Stomach (tissue), 9 donors: Measurements from ENCODE around the gene UGT1A1. TPM values are rescaled to one million over a fixed set of nuclear protein-coding genes. Genes with fewer than 3 reads are reported as not detected.

Source experiments
- DNase-seq, 2 donors: peaks; one replicate each; pipeline versions ENCODE4 v3.0.0 to v3.0.0-alpha.2; 2013 to 2019
- H3K27ac ChIP-seq, 5 donors: fragments of 200-600 bp in 4 of 5; sonication (generic) in 4 of 5; one replicate each; pipeline ENCODE4 v1.5.1; 2013 to 2019; ENCODE audit warnings: mild to moderate bottlenecking in 1 of 5, moderate library complexity in 1 of 5
- H3K27me3 ChIP-seq, 3 donors: fragments of 200-600 bp; sonication (generic); one replicate each; pipeline ENCODE4 v1.5.1; 2017 to 2019; ENCODE audit warnings: mixed run types in 1 of 3
- H3K36me3 ChIP-seq, 4 donors: fragments of 200-600 bp; sonication (generic); 1 replicate in 3 of 4; 2 replicates in 1 of 4; pipeline ENCODE4 v1.5.1; 2016 to 2019
- H3K4me1 ChIP-seq, 4 donors: fragments of 200-600 bp; sonication (generic); one replicate each; pipeline ENCODE4 v1.5.1; 2016 to 2019
- H3K4me3 ChIP-seq, 4 donors: fragments of 200-600 bp; sonication (generic) in 3 of 4; one replicate each; pipeline ENCODE4 v1.5.1; 2016 to 2019; ENCODE audit warnings: mild to moderate bottlenecking in 1 of 4
- H3K9me3 ChIP-seq, 4 donors: fragments of 200-600 bp; sonication (generic); one replicate each; pipeline ENCODE4 v1.5.1; 2016 to 2019
- CTCF ChIP-seq, 7 experiments: fragments of 450-650 bp in 4 of 7; fragments of 200-600 bp in 3 of 7; sonication (generic) in 3 of 7; IDR thresholded peaks; one replicate each; pipeline ENCODE4 v1.5.1; 2016 to 2019; ENCODE audit warnings: antibody characterized with exemption in 7 of 7, control low read depth in 2 of 7, mild to moderate bottlenecking in 1 of 7
- EP300 ChIP-seq: sonication (generic); formaldehyde crosslinking; IDR thresholded peaks from one replicate; pipeline ENCODE4 v1.6.1; 2017; ENCODE audit warnings: antibody characterized with exemption
- POLR2A ChIP-seq, 4 donors: fragments of 450-650 bp; IDR thresholded peaks; one replicate each; pipeline ENCODE4 v1.6.1; 2016; ENCODE audit warnings: antibody characterized with exemption in 4 of 4, control low read depth in 2 of 4, mild to moderate bottlenecking in 1 of 4, moderate library complexity in 1 of 4
- POLR2AphosphoS5 ChIP-seq, 3 donors: sonication (generic); formaldehyde crosslinking; IDR thresholded peaks; one replicate each; pipeline ENCODE4 v1.6.1; 2016; ENCODE audit warnings: antibody characterized with exemption in 3 of 3
- WGBS, 5 donors: extraction: QIAGEN DNeasy Blood & Tissue Kit in 3 of 5; methylation state at CpG; one replicate each; pipeline versions ENCODE4 v1.1.5 to v1.1.7; 2013 to 2018; 5-methylcytosine and 5-hydroxymethylcytosine counted together
- intact Hi-C: fragments of 100-400 bp; cut with DNase I; formaldehyde crosslinking; loops from one replicate; pipeline ENCODE4 v1.15.1; 2023; ENCODE audit warnings: low total_unique reads
- polyA plus RNA-seq, 3 donors: library from polyadenylated mRNA; stranded (reverse); fragments of 200-250 nt; gene quantifications; one replicate each; pipeline ENCODE4 v1.2.3, GENCODE V29; 2013
- total RNA-seq, 5 donors: library from RNA; depleted of rRNA; stranded (reverse); fragments of >200 nt; gene quantifications; one replicate each; pipeline versions ENCODE4 v1.1.0 to v1.2.3, GENCODE V29; 2014 to 2016
- donor health status: healthy with polysubstance abuse.
- donor health status: Bipolar disorder and iron deficiency.
- donor health status: healthy.

The UGT1A1 gene
- total and polyA plus RNA-seq, 8 donors: 0.43 to 73.0 (median 0.89) TPM; not detected in 3

GRCh38 chr2:233799087-233799665, 39.1 kb downstream of the UGT1A1 start:
- no peaks in the 10 kb centered on the region for H3K36me3 ChIP-seq
- intact Hi-C loops: no loop called here
- H3K27ac ChIP-seq: no peak overlapping the region
- peak in 1 of 2 donors; percentile 10 for DNase-seq
- no peaks in the 10 kb centered on the region for H3K9me3 ChIP-seq
- 58 to 65% (median 64%) methylated on average over 7 of the region's 7 CpGs for WGBS, 5 donors
- no peak overlapping the region for H3K4me3 ChIP-seq
- H3K4me1 ChIP-seq: no peaks in the 10 kb centered on the region
- TF ChIP-seq POLR2A (IDR thresholded peaks at IDR 0.05): no peak
- no peak for TF ChIP-seq POLR2AphosphoS5 (IDR thresholded peaks at IDR 0.05)
- TF ChIP-seq EP300: no peak
- no peak for TF ChIP-seq CTCF (IDR thresholded peaks at IDR 0.05)
- H3K27me3 ChIP-seq: peaks cover 0 to 11% (median 0%) of the 10 kb centered on the region in 3 donors

DNA sequence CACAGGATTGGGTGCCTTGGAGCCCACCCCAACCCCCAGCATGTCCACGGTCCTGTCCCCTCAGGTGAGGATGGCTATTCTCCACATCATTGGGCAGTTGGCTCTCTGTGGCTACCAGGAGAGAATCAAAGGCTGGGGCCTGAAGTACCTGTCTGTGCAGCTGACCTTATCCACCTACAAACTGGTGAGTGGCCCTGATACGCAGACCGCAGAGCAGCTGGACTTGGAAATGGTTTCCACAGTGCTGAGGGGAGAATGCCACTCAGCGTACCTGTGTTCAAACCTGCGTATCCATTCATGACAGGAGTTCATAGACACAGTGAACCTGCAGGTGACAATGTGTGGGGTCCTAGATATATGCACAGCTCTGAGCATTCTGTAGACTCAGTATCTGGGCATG, 39.6 kb downstream of the UGT1A1 start:
- Histone ChIP-seq H3K4me3 (no peak overlapping the region), H3K27ac (no peak overlapping the region), H3K36me3 (no peaks in the 10 kb centered on the region), H3K9me3 (no peaks in the 10 kb centered on the region), H3K4me1 (no peaks in the 10 kb centered on the region), H3K27me3 (peaks cover 0 to 13% (median 0%) of the 10 kb centered on the region in 3 donors)
- DNase-seq: no peak
- TF ChIP-seq POLR2AphosphoS5 (IDR thresholded peaks at IDR 0.05): no peak
- WGBS, 5 donors: 43 to 82% (median 56%) methylated on average over 4 to 5 of the region's 5 CpGs
- intact Hi-C loops: no loop called here

- TF ChIP-seq CTCF (IDR thresholded peaks at IDR 0.05): no peak
- TF ChIP-seq POLR2A (IDR thresholded peaks at IDR 0.05): no peak
- no peak for TF ChIP-seq POLR2AphosphoS5 (IDR thresholded peaks at IDR 0.05)
- no peak for TF ChIP-seq EP300
- intact Hi-C loops: no loop called here
- Histone ChIP-seq H3K27ac (no peak overlapping the region), H3K27me3 (peaks cover 0 to 13% (median 0%) of the 10 kb centered on the region in 3 donors), H3K4me1 (no peaks in the 10 kb centered on the region), H3K9me3 (no peaks in the 10 kb centered on the region), H3K36me3 (no peaks in the 10 kb centered on the region), H3K4me3 (no peak overlapping the region)
- WGBS, 5 donors: 75 to 84% (median 79%) methylated on average over 7 of the region's 7 CpGs
- peak in 1 of 2 donors; percentile 9 for DNase-seq
Observed at GRCh38 chr2:233800208-233800607, 40.1 kb downstream of the UGT1A1 start.

DNA sequence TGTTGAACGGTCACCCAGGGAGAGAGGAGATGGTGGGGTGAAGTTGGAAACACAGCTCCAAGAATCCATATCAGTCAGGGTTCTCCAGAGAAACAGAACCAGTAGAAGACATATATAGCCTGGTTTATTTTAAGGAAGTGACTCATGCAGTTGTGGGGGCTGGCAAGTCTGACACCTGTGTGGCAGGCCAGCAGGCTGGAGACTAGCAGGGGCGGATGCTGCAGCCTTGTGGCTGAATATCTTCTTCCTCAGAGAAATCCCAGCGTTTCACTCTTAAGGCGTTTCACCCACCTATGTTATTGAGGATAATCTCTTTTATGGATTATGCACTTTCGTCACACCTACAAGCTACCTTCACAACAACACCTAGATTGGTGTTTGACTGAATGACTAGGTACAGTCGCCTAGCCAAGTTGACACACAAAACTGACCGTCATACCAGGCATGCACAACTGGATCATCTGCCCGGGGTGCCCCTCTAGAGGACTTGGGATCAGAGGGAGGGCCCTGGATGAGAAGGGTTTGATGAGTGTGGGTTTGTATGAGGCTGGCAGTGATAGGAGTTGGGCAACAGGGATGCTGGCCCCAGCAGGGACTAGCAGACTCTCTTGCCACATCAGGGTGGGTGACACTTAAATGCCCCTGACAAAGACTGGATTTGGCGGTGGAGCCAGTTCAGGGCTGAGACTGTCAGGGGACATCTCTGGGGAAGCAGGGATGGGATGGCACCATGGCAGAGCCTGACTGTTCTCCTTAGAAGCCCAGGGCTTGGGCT, 41.5 kb downstream of the UGT1A1 start:
- Histone ChIP-seq H3K4me3 (no peak overlapping the region), H3K27me3 (peaks cover 0 to 13% (median 0%) of the 10 kb centered on the region in 3 donors), H3K9me3 (no peaks in the 10 kb centered on the region), H3K4me1 (no peaks in the 10 kb centered on the region), H3K27ac (no peak overlapping the region), H3K36me3 (no peaks in the 10 kb centered on the region)
- 75 to 80% (median 78%) methylated on average over 8 to 9 of the region's 9 CpGs for WGBS, 5 donors
- DNase-seq: peak in 1 of 2 donors; percentile 14
- intact Hi-C loops: no loop called here
- TF ChIP-seq POLR2A (IDR thresholded peaks at IDR 0.05) (no peak), POLR2AphosphoS5 (IDR thresholded peaks at IDR 0.05) (no peak)

DNA sequence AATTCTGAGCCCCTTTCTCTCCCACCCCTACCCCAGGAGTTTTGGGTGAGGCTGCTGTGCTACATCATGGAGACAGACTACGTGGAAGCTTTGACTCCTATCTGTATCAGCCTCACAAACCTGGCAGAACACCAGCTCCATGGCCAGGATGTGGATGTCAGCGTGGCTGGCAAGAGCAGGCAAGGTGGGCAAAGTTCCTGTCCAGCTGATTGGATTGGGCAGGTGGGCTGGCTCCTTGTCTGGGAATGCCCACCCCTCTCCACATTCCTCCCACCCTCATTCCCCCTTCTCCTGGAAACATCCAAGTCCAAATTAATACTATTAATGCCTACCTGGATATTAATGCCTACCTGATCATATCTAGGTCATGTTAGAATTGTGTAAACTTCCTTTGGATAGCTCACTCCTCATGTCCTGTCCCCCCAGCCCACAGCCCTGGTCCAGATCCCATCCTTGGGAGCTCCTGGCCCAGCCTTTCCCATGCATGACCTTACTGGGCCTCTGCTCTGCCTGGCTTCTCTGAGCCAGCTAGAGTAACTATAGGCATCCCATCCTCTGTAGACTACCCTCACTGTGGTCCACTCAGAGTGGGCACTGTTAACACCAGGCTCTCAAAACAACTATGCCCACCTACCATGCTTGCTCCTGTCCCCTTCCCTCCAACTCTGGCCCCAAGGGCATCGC, 42.2 kb downstream of the UGT1A1 start:
- Histone ChIP-seq H3K9me3 (no peaks in the 10 kb centered on the region), H3K4me3 (no peak overlapping the region), H3K27ac (no peak overlapping the region), H3K36me3 (no peaks in the 10 kb centered on the region), H3K27me3 (peaks cover 0 to 15% (median 0%) of the 10 kb centered on the region in 3 donors), H3K4me1 (no peaks in the 10 kb centered on the region)
- DNase-seq: peak in 1 of 2 donors; percentile 20
- intact Hi-C loops: no loop called here
- WGBS, 5 donors: 52 to 79% (median 60%) methylated on average over 2 to 3 of the region's 3 CpGs
- TF ChIP-seq CTCF (IDR thresholded peaks at IDR 0.05) (no peak), EP300 (no peak), POLR2A (IDR thresholded peaks at IDR 0.05) (no peak), POLR2AphosphoS5 (IDR thresholded peaks at IDR 0.05) (no peak)
